NCI-H2196 treated with DMSO at 0.1 percent for 48 hours (cell line): ENCODE measurements around the gene MT1A.

Source experiments
- DNase-seq: peaks from one replicate; lab custom pipeline; 2025; ENCODE audit not compliant: unreplicated experiment; lab: John Stamatoyannopoulos, UW

MT1A gene

GRCh38 chr16:56637814-56638750 lies at the start of gene MT1A:
MT1A (plus strand) TSS chr16:56638666; CDS start chr16:56638739, 73 bp downstream.
- no peak for DNase-seq

GRCh38 chr16:56588781-56589140 lies 49.7 kb upstream of the MT1A start:
- DNase-seq = no peak

GRCh38 chr16:56589141-56590039 lies 49.1 kb upstream of the MT1A start, which contains the start of gene MT3:
MT3 (plus strand) TSS chr16:56589528; CDS start chr16:56589591, 63 bp downstream.
- DNase-seq = no peak

GRCh38 chr16:56591377-56592060 lies 46.9 kb upstream of the MT1A start:
- DNase-seq = no peak

- no peak for DNase-seq
These were observed 44.7 kb upstream of the MT1A start for GRCh38 chr16:56593573-56594291.

- DNase-seq = no peak
These were observed 44.2 kb upstream of the MT1A start for GRCh38 chr16:56594292-56594619.

- no peak for DNase-seq
These were observed 38.0 kb upstream of the MT1A start for GRCh38 chr16:56600398-56600999.

- DNase-seq = no peak
These were observed 37.1 kb upstream of the MT1A start for GRCh38 chr16:56601325-56601724.

GRCh38 chr16:56603589-56603988 lies 34.9 kb upstream of the MT1A start:
- no peak for DNase-seq

- DNase-seq = no peak
These were observed 33.5 kb upstream of the MT1A start for GRCh38 chr16:56604966-56605365.

GRCh38 chr16:56605475-56605874 lies 33.0 kb upstream of the MT1A start:
- no peak for DNase-seq

GRCh38 chr16:56606071-56606475 lies 32.4 kb upstream of the MT1A start:
- DNase-seq = no peak

- peak; percentile 25 for DNase-seq
These were observed 31.9 kb upstream of the MT1A start for GRCh38 chr16:56606476-56607108.

GRCh38 chr16:56607109-56607618 lies 31.3 kb upstream of the MT1A start:
- DNase-seq = no peak

GRCh38 chr16:56607675-56608042 lies 30.8 kb upstream of the MT1A start:
- DNase-seq = no peak

GRCh38 chr16:56608043-56608875 lies 30.2 kb upstream of the MT1A start, which contains the start of gene MT2A:
MT2A (plus strand) TSS chr16:56608584; CDS start chr16:56608656, 72 bp downstream.
- DNase-seq = peak; percentile 69

- DNase-seq = no peak
These were observed 29.5 kb upstream of the MT1A start for GRCh38 chr16:56608876-56609462.

GRCh38 chr16:56609463-56609921 lies 29.0 kb upstream of the MT1A start:
- DNase-seq = no peak
